Mesenchymal stem cell (in vitro differentiated cells and primary cell): ENCODE results near the gene DDTL.

Experiments used
- DNase-seq: peaks from one replicate; pipeline ENCODE4 v3.0.0-alpha.2; 2013
- H2AFZ ChIP-seq: one replicate; pipeline ENCODE4 v1.6.1; 2013; ENCODE audit warnings: low read depth, mild to moderate bottlenecking, control low read depth, inconsistent platforms, low read length, moderate library complexity
- H2AK5ac ChIP-seq: 2 replicates; pipeline ENCODE4 v1.6.1; 2013; ENCODE audit warnings: low read length, moderate library complexity, mild to moderate bottlenecking, inconsistent platforms; ENCODE audit not compliant: severe bottlenecking
- H2BK120ac ChIP-seq: one replicate; pipeline ENCODE4 v1.6.1; 2013; ENCODE audit warnings: low read depth, mild to moderate bottlenecking, inconsistent platforms, low read length, moderate library complexity
- H2BK12ac ChIP-seq, 2 experiments: one replicate each; pipeline ENCODE4 v1.6.1; 2013; ENCODE audit warnings: inconsistent platforms in 2 of 2, low read length in 2 of 2, mild to moderate bottlenecking in 2 of 2, moderate library complexity in 2 of 2, control low read depth in 1 of 2
- H2BK15ac ChIP-seq: one replicate; pipeline ENCODE4 v1.6.1; 2013; ENCODE audit warnings: mild to moderate bottlenecking, low read depth, inconsistent platforms; ENCODE audit not compliant: poor library complexity, severe bottlenecking
- H2BK5ac ChIP-seq: 2 replicates; pipeline ENCODE4 v1.6.1; 2013; ENCODE audit warnings: low read depth, mild to moderate bottlenecking, low read length, control low read depth, inconsistent platforms; ENCODE audit not compliant: poor library complexity, severe bottlenecking
- H3K14ac ChIP-seq, 2 experiments: one replicate each; pipeline ENCODE4 v1.6.1; 2013; ENCODE audit warnings: inconsistent platforms in 2 of 2, low read length in 2 of 2, control low read depth in 1 of 2, mild to moderate bottlenecking in 1 of 2, moderate library complexity in 1 of 2
- H3K18ac ChIP-seq, 2 experiments: one replicate each; pipeline ENCODE4 v1.6.1; 2013; ENCODE audit warnings: inconsistent platforms in 2 of 2, low read length in 2 of 2, control low read depth in 1 of 2, low read depth in 1 of 2, mild to moderate bottlenecking in 1 of 2
- H3K23ac ChIP-seq, 2 experiments: one replicate each; pipeline ENCODE4 v1.6.1; 2013; ENCODE audit warnings: inconsistent platforms in 2 of 2, low read length in 2 of 2, mild to moderate bottlenecking in 2 of 2, moderate library complexity in 2 of 2, control low read depth in 1 of 2
- H3K27ac ChIP-seq: 2 replicates; pipeline ENCODE4 v1.5.1; 2013; ENCODE audit warnings: mild to moderate bottlenecking, moderate library complexity, low read length, control low read depth, inconsistent platforms; ENCODE audit not compliant: poor library complexity, severe bottlenecking
- H3K27me3 ChIP-seq, 2 experiments: 2 replicates each; pipeline versions ENCODE4 v1.6.1 to v1.7.0; 2013; ENCODE audit warnings: low read length in 2 of 2, mild to moderate bottlenecking in 2 of 2, moderate library complexity in 2 of 2, control low read depth in 1 of 2, inconsistent platforms in 1 of 2; ENCODE audit not compliant: control insufficient read depth in 1 of 2, insufficient read depth in 1 of 2
- H3K36me3 ChIP-seq, 2 experiments: 2 replicates each; pipeline versions ENCODE4 v1.6.1 to v1.7.0; 2013; ENCODE audit warnings: low read length in 2 of 2, control low read depth in 1 of 2, inconsistent platforms in 1 of 2, low read depth in 1 of 2, mild to moderate bottlenecking in 1 of 2; ENCODE audit not compliant: insufficient read depth in 2 of 2, control insufficient read depth in 1 of 2
- H3K4ac ChIP-seq, 2 experiments: one replicate each; pipeline ENCODE4 v1.6.1; 2013; ENCODE audit warnings: inconsistent platforms in 2 of 2, low read length in 2 of 2, mild to moderate bottlenecking in 2 of 2, moderate library complexity in 2 of 2, control low read depth in 1 of 2, low read depth in 1 of 2
- H3K4me1 ChIP-seq: 2 replicates; pipeline ENCODE4 v1.6.1; 2013; ENCODE audit warnings: low read depth, low read length, control low read depth; ENCODE audit not compliant: control insufficient read depth, insufficient read depth
- H3K4me2 ChIP-seq: 2 replicates; pipeline ENCODE4 v1.6.1; 2013; ENCODE audit warnings: low read length, mild to moderate bottlenecking, inconsistent platforms; ENCODE audit not compliant: poor library complexity, severe bottlenecking
- H3K4me3 ChIP-seq, 2 experiments: 2 replicates each; pipeline versions ENCODE4 v1.5.1 to v1.7.0; 2013; ENCODE audit warnings: low read length in 2 of 2, mild to moderate bottlenecking in 2 of 2, control low read depth in 1 of 2, low read depth in 1 of 2; ENCODE audit not compliant: insufficient read depth in 1 of 2
- H3K79me1 ChIP-seq: replicated peaks from 2 replicates; pipeline ENCODE4 v1.6.1; 2013; ENCODE audit warnings: mild to moderate bottlenecking, control low read depth, low read length, inconsistent platforms; ENCODE audit not compliant: poor library complexity, severe bottlenecking
- H3K9ac ChIP-seq: 2 replicates; pipeline ENCODE4 v1.7.0; 2013; ENCODE audit warnings: mild to moderate bottlenecking, low read length, moderate library complexity
- H3K9me3 ChIP-seq: 2 replicates; pipeline ENCODE4 v1.7.0; 2013; ENCODE audit warnings: mild to moderate bottlenecking, low read length; ENCODE audit not compliant: control insufficient read depth
- H4K8ac ChIP-seq: one replicate; pipeline ENCODE4 v1.6.1; 2013; ENCODE audit warnings: inconsistent platforms, mild to moderate bottlenecking, low read length, moderate library complexity
- H4K91ac ChIP-seq: one replicate; pipeline ENCODE4 v1.6.1; 2013; ENCODE audit warnings: mild to moderate bottlenecking, low read length, inconsistent platforms
- WGBS: methylation state at CpG from one replicate; pipeline ENCODE4 v1.1.7; 2013; ENCODE audit warnings: mixed read lengths; 5-methylcytosine and 5-hydroxymethylcytosine counted together

The DDTL gene

DNA sequence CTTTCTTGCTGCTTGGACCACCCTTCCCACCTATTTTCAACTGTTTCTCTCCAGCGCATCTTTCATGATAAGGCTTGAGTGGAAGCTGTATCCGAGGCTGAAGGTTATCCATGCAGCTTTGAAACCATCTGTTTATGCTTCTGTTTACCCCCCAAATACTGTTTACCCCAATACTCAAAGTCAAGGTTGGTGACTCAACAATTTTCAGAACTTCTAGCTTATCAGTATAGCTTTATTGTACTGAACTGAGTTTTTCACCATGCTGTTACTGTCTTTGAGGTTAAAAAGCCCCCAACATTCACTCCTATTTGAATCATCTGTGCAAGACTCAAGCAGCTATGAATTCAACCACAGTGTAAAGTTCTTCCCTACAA lies 43.3 kb downstream of the DDTL start:
- no peak overlapping the region for H3K18ac ChIP-seq
- H4K91ac ChIP-seq: no peak overlapping the region
- H2BK5ac ChIP-seq: no peak overlapping the region
- no peak overlapping the region for H2AFZ ChIP-seq
- H3K9ac ChIP-seq: no peak overlapping the region
- H3K27me3 ChIP-seq: peaks cover 0 to 3% of the 10 kb centered on the region in 2 experiments
- no peak overlapping the region for H2BK12ac ChIP-seq
- H3K79me1 ChIP-seq: peaks cover 5% of the 10 kb centered on the region
- 91% methylated on average over 2 of the region's 2 CpGs for WGBS
- no peaks in the 10 kb centered on the region for H3K36me3 ChIP-seq
- no peak overlapping the region for H3K14ac ChIP-seq
- H2BK15ac ChIP-seq: no peak overlapping the region
- no peak overlapping the region for H3K27ac ChIP-seq
- H2AK5ac ChIP-seq: no peak overlapping the region
- no peak overlapping the region for H3K4ac ChIP-seq
- DNase-seq: no peak
- no peak overlapping the region for H4K8ac ChIP-seq
- peaks cover 2% of the 10 kb centered on the region for H3K4me1 ChIP-seq
- H3K9me3 ChIP-seq: no peaks in the 10 kb centered on the region
- H2BK120ac ChIP-seq: no peak overlapping the region
- H3K4me2 ChIP-seq: no peak overlapping the region
- no peak overlapping the region for H3K23ac ChIP-seq
- H3K4me3 ChIP-seq: no peak overlapping the region

DNA sequence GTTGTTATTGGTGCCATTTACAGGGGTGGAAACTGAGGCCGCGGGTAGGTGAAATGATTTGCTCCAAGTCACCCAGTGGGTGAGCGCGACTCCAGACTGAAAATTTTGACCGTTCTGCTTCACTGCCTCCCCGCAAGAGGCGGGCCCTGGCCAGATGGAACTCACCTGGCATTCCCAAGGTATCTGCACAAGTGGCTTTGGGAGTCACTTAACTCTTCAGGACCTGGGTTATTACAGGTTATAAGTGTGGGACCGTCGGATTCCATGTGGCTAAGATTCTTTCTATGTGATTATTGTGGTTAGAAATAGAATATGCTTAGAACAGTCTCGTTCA lies 45.0 kb downstream of the DDTL start:
- Histone ChIP-seq H3K4me3 (peak overlapping the region; percentile 69 to 99), H4K8ac (no peak overlapping the region), H3K23ac (peak overlapping the region in 1 of 2 experiments; percentile 23), H3K4me2 (peak overlapping the region; percentile 82), H3K14ac (no peak overlapping the region), H3K36me3 (no peaks in the 10 kb centered on the region), H3K9me3 (no peaks in the 10 kb centered on the region), H3K27me3 (peaks cover 0 to 3% of the 10 kb centered on the region in 2 experiments), H3K27ac (no peak overlapping the region), H3K18ac (peak overlapping the region in 1 of 2 experiments; percentile 86), H4K91ac (no peak overlapping the region), H2AK5ac (no peak overlapping the region), H2BK120ac (no peak overlapping the region), H2BK12ac (peak overlapping the region in 1 of 2 experiments; percentile 29), H2BK5ac (no peak overlapping the region), H3K9ac (peak overlapping the region; percentile 97), H3K4me1 (peaks cover 2% of the 10 kb centered on the region), H2AFZ (peak overlapping the region; percentile 20), H2BK15ac (peak overlapping the region; percentile 70), H3K79me1 (peaks cover 7% of the 10 kb centered on the region), H3K4ac (peak overlapping the region in 1 of 2 experiments; percentile 2)
- no peak for DNase-seq
- WGBS: under 1% methylated on average over 9 of the region's 10 CpGs

DNA sequence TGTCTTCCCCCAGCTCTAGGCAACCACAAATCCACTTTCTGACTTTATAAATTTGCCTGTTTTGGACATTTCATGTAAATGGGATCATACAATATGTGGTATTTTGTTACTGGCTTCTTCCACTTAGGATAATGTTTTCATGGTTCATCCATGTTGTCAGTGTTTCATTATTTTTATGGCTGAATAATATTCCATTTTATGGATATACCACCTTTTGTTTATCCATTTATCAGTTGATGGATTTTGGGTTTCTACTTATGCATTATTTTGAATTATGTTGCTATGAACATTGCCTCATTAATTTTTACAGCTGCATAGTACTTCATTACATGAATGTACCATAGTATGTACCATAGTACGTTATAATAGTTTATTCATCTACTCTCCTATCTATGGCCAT lies 49.5 kb downstream of the DDTL start:
- H3K4me2 ChIP-seq: no peak overlapping the region
- peaks cover 2% of the 10 kb centered on the region for H3K4me1 ChIP-seq
- no peak overlapping the region for H2BK12ac ChIP-seq
- no peak overlapping the region for H3K18ac ChIP-seq
- H3K4me3 ChIP-seq: no peak overlapping the region
- H2AFZ ChIP-seq: no peak overlapping the region
- H2BK120ac ChIP-seq: no peak overlapping the region
- H3K36me3 ChIP-seq: peaks cover 0 to 12% of the 10 kb centered on the region in 2 experiments
- H3K4ac ChIP-seq: no peak overlapping the region
- peaks cover 19% of the 10 kb centered on the region for H3K79me1 ChIP-seq
- H3K14ac ChIP-seq: no peak overlapping the region
- DNase-seq: no peak
- no peak overlapping the region for H3K9ac ChIP-seq
- no peak overlapping the region for H3K27ac ChIP-seq
- no peak overlapping the region for H2BK15ac ChIP-seq
- no peak overlapping the region for H2AK5ac ChIP-seq
- no peak overlapping the region for H4K91ac ChIP-seq
- WGBS: no CpG with 5 or more reads among the region's 1 CpG
- H3K9me3 ChIP-seq: no peaks in the 10 kb centered on the region
- H3K23ac ChIP-seq: no peak overlapping the region
- no peak overlapping the region for H2BK5ac ChIP-seq
- no peaks in the 10 kb centered on the region for H3K27me3 ChIP-seq
- no peak overlapping the region for H4K8ac ChIP-seq

DNA sequence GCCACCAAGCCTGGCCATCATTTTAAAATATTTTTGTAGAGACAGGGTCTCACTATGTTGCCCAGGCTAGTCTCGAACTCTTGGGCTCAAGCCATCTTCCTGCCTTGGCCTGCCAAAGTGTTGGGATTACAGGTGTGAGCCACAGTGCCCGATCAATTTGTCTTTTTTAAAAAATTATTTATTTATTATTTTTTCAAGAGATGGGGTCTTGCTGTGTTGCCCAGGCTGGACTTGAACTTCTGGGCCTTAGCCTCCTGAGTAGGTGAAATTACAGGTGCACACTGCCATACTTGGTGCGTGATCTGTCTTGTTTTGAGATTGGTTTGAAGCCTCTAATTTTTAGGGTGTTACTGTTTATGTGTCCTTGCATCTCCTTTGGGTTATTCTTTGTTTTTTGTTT lies 54.6 kb downstream of the DDTL start:
- H3K4ac ChIP-seq: no peak overlapping the region
- H2BK12ac ChIP-seq: no peak overlapping the region
- H3K27ac ChIP-seq: no peak overlapping the region
- H3K23ac ChIP-seq: no peak overlapping the region
- H3K18ac ChIP-seq: no peak overlapping the region
- H2BK15ac ChIP-seq: no peak overlapping the region
- H2BK5ac ChIP-seq: no peak overlapping the region
- peaks cover 3 to 20% of the 10 kb centered on the region in 2 experiments for H3K36me3 ChIP-seq
- 100% methylated on average over 2 of the region's 3 CpGs for WGBS
- DNase-seq: no peak
- no peak overlapping the region for H2AFZ ChIP-seq
- H3K14ac ChIP-seq: no peak overlapping the region
- H3K27me3 ChIP-seq: no peaks in the 10 kb centered on the region
- no peak overlapping the region for H4K91ac ChIP-seq
- H3K9ac ChIP-seq: no peak overlapping the region
- no peak overlapping the region for H3K4me2 ChIP-seq
- peaks cover 5% of the 10 kb centered on the region for H3K4me1 ChIP-seq
- peaks cover 21% of the 10 kb centered on the region for H3K79me1 ChIP-seq
- peaks cover 12% of the 10 kb centered on the region for H3K9me3 ChIP-seq
- H4K8ac ChIP-seq: no peak overlapping the region
- no peak overlapping the region for H2AK5ac ChIP-seq
- no peak overlapping the region for H2BK120ac ChIP-seq
- no peak overlapping the region for H3K4me3 ChIP-seq
